OCI-LY1 (cell line): Measurements from ENCODE around the gene PCSK2.

Source experiments
- EZH2 ChIP-seq: fragments of 200-600 bp; sonication (generic), shearing (Covaris generic); IDR thresholded peaks from 2 replicates; pipeline ENCODE4 v1.8.0; 2017; ENCODE audit warnings: borderline replicate concordance, mixed run types, mild to moderate bottlenecking, antibody characterized with exemption, low read length, moderate library complexity, mixed read lengths
- TF ChIP-seq, protein P1 (sequence below): fragments of 200-600 bp; sonication (generic), shearing (Covaris generic); IDR thresholded peaks from 2 replicates; pipeline ENCODE4 v1.5.1; 2017; ENCODE audit warnings: mild to moderate bottlenecking, antibody characterized with exemption, low read length, moderate library complexity, mixed read lengths

- TF ChIP-seq, protein P1, sequence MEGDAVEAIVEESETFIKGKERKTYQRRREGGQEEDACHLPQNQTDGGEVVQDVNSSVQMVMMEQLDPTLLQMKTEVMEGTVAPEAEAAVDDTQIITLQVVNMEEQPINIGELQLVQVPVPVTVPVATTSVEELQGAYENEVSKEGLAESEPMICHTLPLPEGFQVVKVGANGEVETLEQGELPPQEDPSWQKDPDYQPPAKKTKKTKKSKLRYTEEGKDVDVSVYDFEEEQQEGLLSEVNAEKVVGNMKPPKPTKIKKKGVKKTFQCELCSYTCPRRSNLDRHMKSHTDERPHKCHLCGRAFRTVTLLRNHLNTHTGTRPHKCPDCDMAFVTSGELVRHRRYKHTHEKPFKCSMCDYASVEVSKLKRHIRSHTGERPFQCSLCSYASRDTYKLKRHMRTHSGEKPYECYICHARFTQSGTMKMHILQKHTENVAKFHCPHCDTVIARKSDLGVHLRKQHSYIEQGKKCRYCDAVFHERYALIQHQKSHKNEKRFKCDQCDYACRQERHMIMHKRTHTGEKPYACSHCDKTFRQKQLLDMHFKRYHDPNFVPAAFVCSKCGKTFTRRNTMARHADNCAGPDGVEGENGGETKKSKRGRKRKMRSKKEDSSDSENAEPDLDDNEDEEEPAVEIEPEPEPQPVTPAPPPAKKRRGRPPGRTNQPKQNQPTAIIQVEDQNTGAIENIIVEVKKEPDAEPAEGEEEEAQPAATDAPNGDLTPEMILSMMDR: no peak
- no peak for TF ChIP-seq EZH2
These were observed 150.4 kb downstream of the PCSK2 start for GRCh38 chr20:17377231-17377630.
